Loucy (cell line): ENCODE measurements around the gene WLS.

Experiments
- CTCF ChIP-seq: fragments of 200-600 bp; sonication (generic); conservative IDR thresholded peaks from 2 replicates; pipeline ENCODE4 v1.5.1; 2014; ENCODE audit warnings: mild to moderate bottlenecking, antibody characterized with exemption, low read length
- EZH2phosphoT487 ChIP-seq: fragments of 200-600 bp; IDR thresholded peaks from 2 replicates; pipeline ENCODE4 v1.6.1; 2018; ENCODE audit warnings: antibody characterized with exemption, mild to moderate bottlenecking, moderate library complexity, borderline replicate concordance

DNA sequence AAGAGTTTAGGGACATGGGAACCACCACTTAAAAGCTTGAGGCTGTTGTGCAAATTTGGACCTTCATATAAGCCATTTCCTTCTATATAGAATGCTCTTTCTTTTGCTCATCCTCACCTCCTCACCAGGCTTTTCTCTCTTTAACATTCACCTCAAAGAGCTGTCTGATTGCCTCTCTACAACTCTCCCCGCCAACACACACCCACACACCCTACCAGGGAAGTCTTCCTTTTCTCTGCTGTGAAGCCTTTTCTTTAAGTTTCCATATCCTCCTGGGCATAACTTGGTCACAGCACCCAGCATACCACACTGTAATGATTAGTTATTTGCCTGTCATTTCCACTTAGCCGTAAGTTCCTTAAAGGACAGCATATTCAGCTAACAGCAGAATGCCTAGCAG lies 40.6 kb downstream of the WLS start:
- no peak for TF ChIP-seq CTCF
- no peak for TF ChIP-seq EZH2phosphoT487
